ENCODE data around the gene DENND2A.
A peak's percentile ranks its signal among the peaks of the same experiment; 100 is the strongest.
"Not testable (repeated sequence)": the region's sequence is repeated elsewhere in the genome, so short reads cannot be mapped to it uniquely, and the experiment has no call there.

The DENND2A gene

GRCh38 chr7:140673063-140673773, 32.6 kb upstream of the DENND2A start:
- DNase-seq (ENCODE audit: low spot score), result peak; percentile 39

GRCh38 chr7:140672382-140673062, 31.9 kb upstream of the DENND2A start, which contains the start of gene ADCK2:
TSS of gene ADCK2 (plus strand) at chr7:140672945. CDS start at chr7:140673331, 386 bp downstream.
- peak; percentile 80 for DNase-seq (ENCODE audit: low spot score)

GRCh38 chr7:140671966-140672365, 31.4 kb upstream of the DENND2A start:
- DNase-seq (ENCODE audit: low spot score), result no peak

GRCh38 chr7:140670343-140670935, 29.8 kb upstream of the DENND2A start:
- DNase-seq (ENCODE audit: low spot score), result no peak

- DNase-seq (ENCODE audit: low spot score), result not testable (repeated sequence)
Measured at GRCh38 chr7:140669862-140670261, 29.2 kb upstream of the DENND2A start.

GRCh38 chr7:140669352-140669751, 28.7 kb upstream of the DENND2A start:
- no peak for DNase-seq (ENCODE audit: low spot score)

GRCh38 chr7:140668641-140669040, 28.0 kb upstream of the DENND2A start:
- DNase-seq (ENCODE audit: low spot score), result no peak

- no peak for DNase-seq (ENCODE audit: low spot score)
Measured at GRCh38 chr7:140667476-140667875, 26.9 kb upstream of the DENND2A start.

GRCh38 chr7:140662938-140663337, 22.3 kb upstream of the DENND2A start:
- DNase-seq (ENCODE audit: low spot score), result not testable (repeated sequence)

- no peak for DNase-seq (ENCODE audit: low spot score)
Measured at GRCh38 chr7:140661124-140661523, 20.5 kb upstream of the DENND2A start.

GRCh38 chr7:140659856-140660255, 19.2 kb upstream of the DENND2A start:
- no peak for DNase-seq (ENCODE audit: low spot score)

- no peak for DNase-seq (ENCODE audit: low spot score)
Measured at GRCh38 chr7:140657891-140658290, 17.3 kb upstream of the DENND2A start.

GRCh38 chr7:140656548-140657515, 16.2 kb upstream of the DENND2A start:
- DNase-seq (ENCODE audit: low spot score), result peak; percentile 74

GRCh38 chr7:140655511-140656408, 15.1 kb upstream of the DENND2A start:
- no peak for DNase-seq (ENCODE audit: low spot score)

GRCh38 chr7:140654661-140655060, 14.0 kb upstream of the DENND2A start:
- no peak for DNase-seq (ENCODE audit: low spot score)

- no peak for DNase-seq (ENCODE audit: low spot score)
Measured at GRCh38 chr7:140654109-140654387, 13.4 kb upstream of the DENND2A start.

- peak; percentile 86 for DNase-seq (ENCODE audit: low spot score)
Measured at GRCh38 chr7:140653319-140654108, 12.9 kb upstream of the DENND2A start.

GRCh38 chr7:140650367-140650766, 9.8 kb upstream of the DENND2A start:
- DNase-seq (ENCODE audit: low spot score), result no peak

GRCh38 chr7:140649556-140650205, 9.1 kb upstream of the DENND2A start:
- no peak for DNase-seq (ENCODE audit: low spot score)
